H1 (cell line): ENCODE measurements around the gene INPP5K. TPM values are rescaled to one million over a fixed set of nuclear protein-coding genes. Genes with fewer than 3 reads are reported as not detected.

ENCODE experiments used
- CTCF ChIA-PET: fragments of 300-600 bp; sonication (Branson Sonifier 250); formaldehyde crosslinking; loops from one replicate; lab custom pipeline; 2021; ENCODE audit not compliant: partially characterized antibody; lab: Charles Lee
- POLR2A ChIA-PET: fragments of 300-600 bp; sonication (Branson Sonifier 250); formaldehyde crosslinking; loops from one replicate; lab custom pipeline; 2021; ENCODE audit warnings: inconsistent platforms; ENCODE audit not compliant: partially characterized antibody; lab: Charles Lee
- DNase-seq, 2 experiments: peaks; one replicate each; pipeline versions ENCODE4 v3.0.0 to v3.0.0-alpha.2; 2010 to 2022; ENCODE audit warnings: low spot score in 2 of 2, low read depth in 1 of 2, mixed read lengths in 1 of 2
- FAIRE-seq: peaks from 2 replicates; lab custom pipeline; 2011; peaks lifted over from hg19 to GRCh38; lab: Jason Lieb, UNC
- H2AFZ ChIP-seq: 2 replicates; pipeline ENCODE4 v1.8.1; 2012; ENCODE audit warnings: low read length, inconsistent platforms
- H2AK5ac ChIP-seq: 2 replicates; pipeline ENCODE4 v1.6.1; 2013; ENCODE audit warnings: low read depth, low read length
- H2BK120ac ChIP-seq: replicated peaks from 2 replicates; pipeline ENCODE3; 2013; ENCODE audit warnings: low read depth, low read length, inconsistent platforms
- H2BK12ac ChIP-seq: 2 replicates; pipeline ENCODE4 v1.6.1; 2013; ENCODE audit warnings: low read depth, low read length
- H2BK15ac ChIP-seq: 2 replicates; pipeline ENCODE4 v1.6.1; 2013; ENCODE audit warnings: low read length
- H2BK20ac ChIP-seq: 2 replicates; pipeline ENCODE4 v1.6.1; 2013; ENCODE audit warnings: low read length
- H2BK5ac ChIP-seq: 2 replicates; pipeline ENCODE4 v1.6.1; 2013; ENCODE audit warnings: low read depth, low read length
- H3K14ac ChIP-seq: 2 replicates; pipeline ENCODE4 v1.6.1; 2013; ENCODE audit warnings: inconsistent platforms; ENCODE audit not compliant: insufficient read length
- H3K18ac ChIP-seq: 2 replicates; pipeline ENCODE4 v1.6.1; 2013; ENCODE audit warnings: low read length; ENCODE audit errors: extremely low read depth
- H3K23ac ChIP-seq: 2 replicates; pipeline ENCODE4 v1.6.1; 2013; ENCODE audit warnings: inconsistent platforms; ENCODE audit not compliant: insufficient read length
- H3K23me2 ChIP-seq: 2 replicates; pipeline ENCODE4 v1.6.1; 2013; ENCODE audit warnings: low read depth, low read length
- H3K27ac ChIP-seq: 2 replicates; pipeline ENCODE4 v1.6.1; 2011; ENCODE audit warnings: low read depth, low read length, inconsistent platforms
- H3K27me3 ChIP-seq, 4 experiments: replicated peaks in 1 of 4; 1 replicate in 1 of 4; 2 replicates in 3 of 4; pipeline versions ENCODE4 v1.6.1 to v1.8.1; 2011 to 2013; ENCODE audit warnings: low read length in 3 of 4, mild to moderate bottlenecking in 3 of 4, inconsistent platforms in 2 of 4, mixed read lengths in 2 of 4, moderate library complexity in 1 of 4; ENCODE audit not compliant: control insufficient read depth in 3 of 4, insufficient read depth in 3 of 4; ENCODE audit errors: extremely low read depth in 1 of 4
- H3K36me3 ChIP-seq, 4 experiments: 2 replicates each; pipeline versions ENCODE4 v1.6.1 to v1.8.1; 2011 to 2013; ENCODE audit warnings: mild to moderate bottlenecking in 4 of 4, low read length in 3 of 4, moderate library complexity in 2 of 4, control low read depth in 1 of 4, inconsistent platforms in 1 of 4; ENCODE audit not compliant: insufficient read depth in 4 of 4, control insufficient read depth in 2 of 4
- H3K4ac ChIP-seq: replicated peaks from 2 replicates; pipeline ENCODE3; 2013; ENCODE audit warnings: low read length, low read depth, mixed read lengths, inconsistent platforms; ENCODE audit not compliant: insufficient read length
- H3K4me1 ChIP-seq, 4 experiments: replicated peaks in 1 of 4; 1 replicate in 1 of 4; 2 replicates in 3 of 4; pipeline versions ENCODE4 v1.6.1 to v1.8.1; 2011 to 2013; ENCODE audit warnings: low read length in 3 of 4, inconsistent platforms in 2 of 4, mixed read lengths in 1 of 4; ENCODE audit not compliant: insufficient read depth in 4 of 4, control insufficient read depth in 3 of 4
- H3K4me2 ChIP-seq, 2 experiments: 2 replicates each; pipeline versions ENCODE4 v1.6.1 to v1.8.1; 2011 to 2013; ENCODE audit warnings: low read depth in 2 of 2, low read length in 2 of 2, control low read depth in 1 of 2, inconsistent platforms in 1 of 2, mild to moderate bottlenecking in 1 of 2; ENCODE audit not compliant: insufficient read depth in 1 of 2
- H3K4me3 ChIP-seq, 4 experiments: fragments of 200-600, 300-600 bp in 1 of 4; sonication (generic), shearing (Covaris generic), sonication (Bioruptor Twin) in 1 of 4; 2 replicates each; pipeline versions ENCODE4 v1.5.1 to v1.8.1; 2011 to 2016; ENCODE audit warnings: low read length in 4 of 4, low read depth in 3 of 4, control low read depth in 2 of 4, inconsistent platforms in 2 of 4, mild to moderate bottlenecking in 2 of 4, mixed read lengths in 1 of 4, moderate library complexity in 1 of 4; ENCODE audit not compliant: insufficient read depth in 2 of 4; ENCODE audit errors: extremely low read depth in 1 of 4
- H3K56ac ChIP-seq: replicated peaks from 2 replicates; pipeline ENCODE3; 2013; ENCODE audit warnings: low read depth, mild to moderate bottlenecking, mixed read lengths, low read length, inconsistent platforms; ENCODE audit not compliant: insufficient read length
- H3K79me1 ChIP-seq: 2 replicates; pipeline ENCODE4 v1.6.1; 2013; ENCODE audit warnings: low read depth, low read length, control low read depth
- H3K79me2 ChIP-seq, 2 experiments: 2 replicates each; pipeline versions ENCODE4 v1.6.1 to v1.8.1; 2012 to 2013; ENCODE audit warnings: low read length in 2 of 2, mild to moderate bottlenecking in 2 of 2, inconsistent platforms in 1 of 2; ENCODE audit not compliant: insufficient read depth in 2 of 2, control insufficient read depth in 1 of 2
- H3K9ac ChIP-seq, 4 experiments: replicated peaks in 1 of 4; 1 replicate in 1 of 4; 2 replicates in 3 of 4; pipeline versions ENCODE4 v1.6.1 to v1.8.1; 2011 to 2013; ENCODE audit warnings: low read depth in 3 of 4, low read length in 3 of 4, control low read depth in 2 of 4, mild to moderate bottlenecking in 2 of 4, moderate library complexity in 2 of 4, inconsistent platforms in 1 of 4; ENCODE audit errors: extremely low read depth in 1 of 4
- H3K9me3 ChIP-seq, 2 experiments: 2 replicates each; pipeline versions ENCODE4 v1.6.1 to v1.8.1; 2012 to 2013; ENCODE audit warnings: mild to moderate bottlenecking in 2 of 2, moderate library complexity in 2 of 2, control low read depth in 1 of 2, inconsistent platforms in 1 of 2, low read depth in 1 of 2, low read length in 1 of 2, mixed read lengths in 1 of 2; ENCODE audit not compliant: insufficient read depth in 2 of 2
- H4K20me1 ChIP-seq, 2 experiments: replicated peaks in 1 of 2; 2 replicates each; pipeline versions ENCODE3 to v1.8.1; 2011 to 2013; ENCODE audit warnings: inconsistent platforms in 2 of 2, low read length in 2 of 2, mild to moderate bottlenecking in 1 of 2; ENCODE audit not compliant: insufficient read depth in 2 of 2, control insufficient read depth in 1 of 2
- H4K5ac ChIP-seq: 2 replicates; pipeline ENCODE4 v1.6.1; 2013; ENCODE audit warnings: low read length, low read depth, mixed read lengths, inconsistent platforms; ENCODE audit not compliant: insufficient read length
- H4K8ac ChIP-seq: 2 replicates; pipeline ENCODE4 v1.8.0; 2013; ENCODE audit warnings: mild to moderate bottlenecking, moderate library complexity, low read length, inconsistent platforms; ENCODE audit not compliant: insufficient read depth; ENCODE audit errors: extremely low read depth
- H4K91ac ChIP-seq: replicated peaks from 2 replicates; pipeline ENCODE3; 2013; ENCODE audit warnings: low read length, mixed read lengths, inconsistent platforms; ENCODE audit not compliant: insufficient read length
- BCL11A ChIP-seq, 2 experiments: IDR thresholded peaks; one replicate each; pipeline ENCODE4 v1.6.1; 2011; ENCODE audit warnings: low read depth in 2 of 2, low read length in 2 of 2, mild to moderate bottlenecking in 2 of 2
- BRCA1 ChIP-seq: IDR thresholded peaks from 2 replicates; pipeline ENCODE4 v1.6.1; 2012; ENCODE audit warnings: low read depth, low read length, improper control_type of control experiment
- EGR1 ChIP-seq: IDR thresholded peaks from 2 replicates; pipeline ENCODE4 v1.6.1; 2011; ENCODE audit warnings: low read depth, low read length, borderline replicate concordance
- HDAC6 ChIP-seq: IDR thresholded peaks from one replicate; pipeline ENCODE4 v1.7.1; 2012; ENCODE audit warnings: low read depth, mild to moderate bottlenecking, inconsistent platforms, low read length, moderate library complexity
- KDM5A ChIP-seq: fragments of 200-600 bp; IDR thresholded peaks from 2 replicates; pipeline ENCODE4 v1.7.1; 2012; ENCODE audit warnings: mild to moderate bottlenecking, low read length, inconsistent platforms, mixed read lengths
- POLR2A ChIP-seq, 2 experiments: IDR thresholded peaks; 1 replicate in 1 of 2; 2 replicates in 1 of 2; pipeline ENCODE4 v1.6.1; 2011; ENCODE audit warnings: low read depth in 2 of 2, low read length in 2 of 2, mild to moderate bottlenecking in 2 of 2; ENCODE audit errors: control extremely low read depth in 1 of 2
- SP2 ChIP-seq: IDR thresholded peaks from 2 replicates; pipeline ENCODE4 v1.6.1; 2012; ENCODE audit warnings: mild to moderate bottlenecking, low read length, inconsistent platforms
- SRF ChIP-seq: IDR thresholded peaks from 2 replicates; pipeline ENCODE4 v1.6.1; 2011; ENCODE audit warnings: mild to moderate bottlenecking, low read depth, low read length, moderate library complexity
- TAF1 ChIP-seq: IDR thresholded peaks from 2 replicates; pipeline ENCODE4 v1.6.1; 2011; ENCODE audit warnings: mild to moderate bottlenecking, low read depth, low read length
- TAF7 ChIP-seq: optimal IDR thresholded peaks from 2 replicates; pipeline ENCODE3; 2011; ENCODE audit warnings: low read depth, mild to moderate bottlenecking, inconsistent platforms, low read length, moderate library complexity, borderline replicate concordance
- TCF12 ChIP-seq: IDR thresholded peaks from 2 replicates; pipeline ENCODE4 v1.6.1; 2011; ENCODE audit warnings: low read depth, mild to moderate bottlenecking, low read length
- WGBS, 2 experiments: shearing (Covaris generic) in 1 of 2; methylation state at CpG; one replicate each; pipeline versions ENCODE4 v1.1.6 to v1.1.7; 2013 to 2015; ENCODE audit warnings: low lambda C conversion rate in 2 of 2, mixed read lengths in 2 of 2, inconsistent platforms in 1 of 2, low coverage in 1 of 2, missing lambda C conversion rate in 1 of 2; ENCODE audit not compliant: insufficient replicate concordance in 2 of 2, insufficient coverage in 1 of 2, insufficient read length in 1 of 2; ENCODE audit errors: extremely low coverage in 1 of 2, missing lambda C conversion rate in 1 of 2; 5-methylcytosine and 5-hydroxymethylcytosine counted together
- polyA plus RNA-seq, 7 experiments: library from polyadenylated mRNA; depleted of rRNA in 3 of 7; stranded (reverse) in 5 of 7; unstranded in 2 of 7; fragments of >200 nt in 5 of 7; fragments of 200-250 nt in 2 of 7; gene quantifications; 1 replicate in 5 of 7; 2 replicates in 1 of 7; 4 replicates in 1 of 7; pipeline versions ENCODE4 v1.2.1 to v1.2.3, GENCODE V29; 2011 to 2013; ENCODE audit warnings: missing spikeins in 2 of 7, mixed read lengths in 2 of 7
- total RNA-seq: library from RNA; stranded (reverse); fragmentation: NEBNext Ultra II Directional; extraction: Animal tissue kit (Norgen Biotek cat#: 25700); gene quantifications from 2 replicates; pipeline ENCODE4 v1.2.1, GENCODE V29; 2021
- TF ChIP-seq, protein P1 (sequence below): IDR thresholded peaks from 2 replicates; pipeline ENCODE4 v1.6.1; 2011; ENCODE audit warnings: low read depth, mild to moderate bottlenecking, low read length; ENCODE audit not compliant: insufficient read depth

INPP5K gene
- total and polyA plus RNA-seq, 2 of the 8 experiments (the other 6 are each of a cell fraction or from before 2014, with no cell fraction given), result 21.0 to 24.1 TPM

- Histone ChIP-seq H3K79me1 (no peaks in the 10 kb centered on the region; the same call in 1 of the 2 replicates), H3K79me2 (peaks cover 41 to 49% of the 10 kb centered on the region in 2 experiments), H3K9ac (peak within 1 kb of the TSS; percentile 63 to 99 (median 96)), H2BK12ac (peak within 1 kb of the TSS; percentile 55), H4K5ac (peak within 1 kb of the TSS; percentile 88), H3K4me3 (peak within 1 kb of the TSS; percentile 75 to 92 (median 88)), H3K9me3 (no peaks in the 10 kb centered on the region), H3K14ac (no peak within 1 kb of the TSS), H3K4ac (peak within 1 kb of the TSS; percentile 78), H2AK5ac (no peak within 1 kb of the TSS), H2BK120ac (no peak within 1 kb of the TSS), H4K91ac (peak within 1 kb of the TSS; percentile 81), H4K8ac (peak within 1 kb of the TSS; percentile 93), H3K23ac (no peak within 1 kb of the TSS), H3K56ac (peak within 1 kb of the TSS; percentile 82), H2BK5ac (peak within 1 kb of the TSS; percentile 85), H2BK15ac (no peak within 1 kb of the TSS; the same call in 1 of the 2 replicates), H2AFZ (no peak within 1 kb of the TSS), H2BK20ac (no peak within 1 kb of the TSS), H3K18ac (peak within 1 kb of the TSS; percentile 60), H4K20me1 (peaks cover 0 to 8% of the 10 kb centered on the region in 2 experiments), H3K4me2 (peak within 1 kb of the TSS; percentile 86 to 94), H3K27ac (peak within 1 kb of the TSS; percentile 84), H3K4me1 (peaks cover 0 to 6% (median 3%) of the 10 kb centered on the region in 4 experiments; a peak in 3 of 7 replicates), H3K27me3 (no peaks in the 10 kb centered on the region), H3K36me3 (0 out of 8 replicates have a peak, but pooled peaks cover 0 to 4% (median 0%) of the 10 kb centered on the region in 4 experiments), H3K23me2 (peaks cover 9% of the 10 kb centered on the region)
- peak; percentile 85 to 99 for DNase-seq
- FAIRE-seq, result no peak
- ChIA-PET CTCF (interaction anchor here (1.5 to 3.4 kb wide), 3 partner anchors 33 to 90 kb away, joined by 3 to 15 read pairs (median 3); no protein-coding TSS in a partner anchor), POLR2A (interaction anchor here (0.6 to 2.2 kb wide), 16 partner anchors 9 to 78 kb away, joined by 3 to 10 read pairs (median 4); partner anchors contain the start of genes INPP5K, MYO1C and YWHAE)
- 1% methylated on average over 52 of the region's 93 CpGs; no CpG with 5 or more reads in 1 of the 2 experiments for WGBS, 2 experiments
- TF ChIP-seq KDM5A (no peak), SRF (no peak), TAF7 (peak; percentile 72), TCF12 (no peak), EGR1 (no peak), POLR2A (IDR thresholded peaks at IDR 0.05; ENCODE audit: control extremely low read depth in 1 of 2, low read depth in 2 of 2, low read length in 2 of 2) (peak; percentile 74 to 79), TAF1 (peak; percentile 92), BCL11A (IDR thresholded peaks at IDR 0.05; ENCODE audit: low read depth in 2 of 2, low read length in 2 of 2) (no peak), BRCA1 (peak; percentile 34; the same call in 1 of the 2 replicates), HDAC6 (no peak), SP2 (no peak)
- TF ChIP-seq, protein P1, sequence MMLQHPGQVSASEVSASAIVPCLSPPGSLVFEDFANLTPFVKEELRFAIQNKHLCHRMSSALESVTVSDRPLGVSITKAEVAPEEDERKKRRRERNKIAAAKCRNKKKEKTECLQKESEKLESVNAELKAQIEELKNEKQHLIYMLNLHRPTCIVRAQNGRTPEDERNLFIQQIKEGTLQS, result no peak
Observed at GRCh38 chr17:1455797-1456599, 60.4 kb downstream of the INPP5K start, which contains the start of gene CRK. CRK (minus strand) TSS chr17:1456232; CDS start chr17:1456117, 115 bp downstream.
